Thoracic aorta (tissue), 2 donors: Measurements from ENCODE around the gene HOXD10. TPM values are rescaled to one million over a fixed set of nuclear protein-coding genes. Genes with fewer than 3 reads are reported as not detected.

Experiments
- ATAC-seq: fragments of 150-250 bp; one replicate; pipeline ENCODE4 v1.8.0; 2017; ENCODE audit warnings: low read depth; ENCODE audit not compliant: insufficient number of reproducible peaks, low FRiP score
- DNase-seq: peaks from one replicate; pipeline ENCODE4 v3.0.0-alpha.2; 2020; ENCODE audit warnings: low spot score
- H3K27ac ChIP-seq, 2 donors: fragments of 200-600 bp; sonication (generic); 1 replicate in 1 of 2; 2 replicates in 1 of 2; pipeline ENCODE4 v1.5.1; 2016; ENCODE audit warnings: mild to moderate bottlenecking in 2 of 2, moderate library complexity in 2 of 2
- H3K27me3 ChIP-seq: fragments of 200-600 bp; sonication (generic); replicated peaks from 2 replicates; pipeline ENCODE4 v1.6.0; 2016; ENCODE audit warnings: mild to moderate bottlenecking; ENCODE audit not compliant: insufficient read depth
- H3K36me3 ChIP-seq: fragments of 200-600 bp; sonication (generic); one replicate; pipeline ENCODE4 v1.5.1; 2016
- H3K4me1 ChIP-seq, 2 donors: fragments of 200-600 bp; sonication (generic); 1 replicate in 1 of 2; 2 replicates in 1 of 2; pipeline versions ENCODE4 v1.5.1 to v1.6.0; 2016; ENCODE audit warnings: low read depth in 2 of 2, mild to moderate bottlenecking in 1 of 2; ENCODE audit not compliant: control insufficient read depth in 1 of 2
- H3K4me3 ChIP-seq: fragments of 200-600 bp; sonication (generic); 2 replicates; pipeline ENCODE4 v1.5.1; 2016; ENCODE audit warnings: mild to moderate bottlenecking
- H3K9me3 ChIP-seq: fragments of 200-600 bp; sonication (generic); 2 replicates; pipeline ENCODE4 v1.5.1; 2016
- total RNA-seq, 2 donors: library from RNA; depleted of rRNA; stranded (reverse); fragments of >200 nt; gene quantifications; one replicate each; pipeline versions ENCODE4 v1.1.0 to v1.2.3, GENCODE V29; 2016
- TF ChIP-seq, protein P1 (sequence below): fragments of 200-600 bp; sonication (generic); IDR thresholded peaks from one replicate; pipeline ENCODE4 v1.5.1; 2019; ENCODE audit warnings: antibody characterized with exemption

Gene HOXD10
- total RNA-seq, 2 donors from 2014 or later, result not detected

- peak overlapping the region; percentile 44 for H3K4me3 ChIP-seq
- H3K4me1 ChIP-seq, result peaks cover 3 to 30% of the 10 kb centered on the region in 2 donors
- TF ChIP-seq, protein P1, sequence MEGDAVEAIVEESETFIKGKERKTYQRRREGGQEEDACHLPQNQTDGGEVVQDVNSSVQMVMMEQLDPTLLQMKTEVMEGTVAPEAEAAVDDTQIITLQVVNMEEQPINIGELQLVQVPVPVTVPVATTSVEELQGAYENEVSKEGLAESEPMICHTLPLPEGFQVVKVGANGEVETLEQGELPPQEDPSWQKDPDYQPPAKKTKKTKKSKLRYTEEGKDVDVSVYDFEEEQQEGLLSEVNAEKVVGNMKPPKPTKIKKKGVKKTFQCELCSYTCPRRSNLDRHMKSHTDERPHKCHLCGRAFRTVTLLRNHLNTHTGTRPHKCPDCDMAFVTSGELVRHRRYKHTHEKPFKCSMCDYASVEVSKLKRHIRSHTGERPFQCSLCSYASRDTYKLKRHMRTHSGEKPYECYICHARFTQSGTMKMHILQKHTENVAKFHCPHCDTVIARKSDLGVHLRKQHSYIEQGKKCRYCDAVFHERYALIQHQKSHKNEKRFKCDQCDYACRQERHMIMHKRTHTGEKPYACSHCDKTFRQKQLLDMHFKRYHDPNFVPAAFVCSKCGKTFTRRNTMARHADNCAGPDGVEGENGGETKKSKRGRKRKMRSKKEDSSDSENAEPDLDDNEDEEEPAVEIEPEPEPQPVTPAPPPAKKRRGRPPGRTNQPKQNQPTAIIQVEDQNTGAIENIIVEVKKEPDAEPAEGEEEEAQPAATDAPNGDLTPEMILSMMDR, result no peak
- H3K36me3 ChIP-seq, result no peaks in the 10 kb centered on the region
- no peaks in the 10 kb centered on the region for H3K9me3 ChIP-seq
- ATAC-seq, result no peak
- H3K27me3 ChIP-seq, result no peaks in the 10 kb centered on the region
- H3K27ac ChIP-seq, result no peak overlapping the region
- DNase-seq, result no peak
Measured at GRCh38 chr2:176160986-176161824, 44.6 kb downstream of the HOXD10 start.

- Histone ChIP-seq H3K4me1 (peaks cover 3 to 30% of the 10 kb centered on the region in 2 donors), H3K27me3 (no peaks in the 10 kb centered on the region), H3K36me3 (no peaks in the 10 kb centered on the region), H3K4me3 (peak overlapping the region; percentile 26), H3K9me3 (no peaks in the 10 kb centered on the region), H3K27ac (no peak overlapping the region)
- DNase-seq (no peak), ATAC-seq (no peak)
- TF ChIP-seq, protein P1, result no peak
Measured at GRCh38 chr2:176161825-176162626, 45.4 kb downstream of the HOXD10 start.

DNA sequence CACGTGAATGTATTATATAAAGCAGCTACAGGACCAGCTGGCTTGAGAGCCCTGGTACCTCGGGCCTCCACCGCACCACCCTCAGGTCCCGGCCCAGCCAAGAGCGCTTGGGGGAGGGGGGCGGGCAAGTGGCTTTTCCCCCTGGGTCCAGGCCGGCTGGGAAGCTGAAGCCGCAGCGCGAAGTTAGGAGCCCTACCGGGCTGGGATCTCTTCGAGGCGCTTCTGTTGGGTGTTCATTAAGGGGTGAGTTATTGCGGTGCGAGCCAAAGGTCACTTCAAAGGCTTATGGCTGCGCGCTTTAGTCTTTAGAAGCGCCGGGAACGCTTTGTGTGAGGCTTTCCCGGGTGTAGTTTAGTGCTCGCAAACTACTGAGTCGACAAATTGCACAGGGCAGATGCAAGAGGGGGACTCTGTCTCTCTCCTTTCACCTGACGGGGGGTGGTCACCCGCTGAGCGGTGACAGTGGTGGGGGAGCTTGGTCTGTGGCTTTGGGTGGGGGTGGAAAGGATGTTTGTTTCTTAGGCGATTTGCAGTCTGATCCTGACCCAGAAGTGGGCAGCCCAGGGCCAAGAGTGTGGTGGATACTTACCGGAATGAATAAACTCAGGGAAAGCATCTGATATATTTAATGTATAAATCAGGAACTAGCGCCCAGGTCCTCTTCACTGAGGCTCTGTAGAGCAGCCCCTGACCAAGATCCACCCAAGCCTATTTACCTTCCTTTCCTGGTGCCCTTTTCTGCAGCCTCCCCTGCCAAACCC lies 46.5 kb downstream of the HOXD10 start:
- Histone ChIP-seq H3K9me3 (no peaks in the 10 kb centered on the region), H3K36me3 (no peaks in the 10 kb centered on the region), H3K4me1 (peaks cover 3 to 30% of the 10 kb centered on the region in 2 donors), H3K4me3 (no peak overlapping the region), H3K27me3 (no peaks in the 10 kb centered on the region), H3K27ac (no peak overlapping the region)
- TF ChIP-seq, protein P1, result no peak
- DNase-seq (no peak), ATAC-seq (no peak)

- peaks cover 3 to 30% of the 10 kb centered on the region in 2 donors for H3K4me1 ChIP-seq
- ATAC-seq (no peak), DNase-seq (no peak)
- TF ChIP-seq, protein P1, result no peak
- no peaks in the 10 kb centered on the region for H3K36me3 ChIP-seq
- no peaks in the 10 kb centered on the region for H3K27me3 ChIP-seq
- H3K9me3 ChIP-seq, result no peaks in the 10 kb centered on the region
- no peak overlapping the region for H3K4me3 ChIP-seq
- H3K27ac ChIP-seq, result no peak overlapping the region
Measured at GRCh38 chr2:176163672-176164056, 47.1 kb downstream of the HOXD10 start.

- TF ChIP-seq, protein P1, result no peak
- no peaks in the 10 kb centered on the region for H3K9me3 ChIP-seq
- no peaks in the 10 kb centered on the region for H3K27me3 ChIP-seq
- peaks cover 3 to 30% of the 10 kb centered on the region in 2 donors for H3K4me1 ChIP-seq
- no peak for DNase-seq
- H3K27ac ChIP-seq, result no peak overlapping the region
- H3K36me3 ChIP-seq, result no peaks in the 10 kb centered on the region
- no peak for ATAC-seq
- no peak overlapping the region for H3K4me3 ChIP-seq
Measured at GRCh38 chr2:176164201-176164600, 47.6 kb downstream of the HOXD10 start.
